Lung microvascular endothelial cell (primary cell): ENCODE data around the gene TBC1D30. TPM values are rescaled to one million over a fixed set of nuclear protein-coding genes. Genes with fewer than 3 reads are reported as not detected.
"Not testable (repeated sequence)": the region's sequence is repeated elsewhere in the genome, so short reads cannot be mapped to it uniquely, and the experiment has no call there.

Experiments
- DNase-seq, 2 donors: peaks; one replicate each; pipeline versions ENCODE4 v3.0.0 to v3.0.0-alpha.2; 2010; ENCODE audit warnings: low read depth in 2 of 2
- total RNA-seq: library from RNA; depleted of rRNA; stranded (reverse); fragments of >200 nt; gene quantifications from 2 replicates; pipeline ENCODE4 v1.2.1, GENCODE V29; 2014

Gene TBC1D30, protein sequence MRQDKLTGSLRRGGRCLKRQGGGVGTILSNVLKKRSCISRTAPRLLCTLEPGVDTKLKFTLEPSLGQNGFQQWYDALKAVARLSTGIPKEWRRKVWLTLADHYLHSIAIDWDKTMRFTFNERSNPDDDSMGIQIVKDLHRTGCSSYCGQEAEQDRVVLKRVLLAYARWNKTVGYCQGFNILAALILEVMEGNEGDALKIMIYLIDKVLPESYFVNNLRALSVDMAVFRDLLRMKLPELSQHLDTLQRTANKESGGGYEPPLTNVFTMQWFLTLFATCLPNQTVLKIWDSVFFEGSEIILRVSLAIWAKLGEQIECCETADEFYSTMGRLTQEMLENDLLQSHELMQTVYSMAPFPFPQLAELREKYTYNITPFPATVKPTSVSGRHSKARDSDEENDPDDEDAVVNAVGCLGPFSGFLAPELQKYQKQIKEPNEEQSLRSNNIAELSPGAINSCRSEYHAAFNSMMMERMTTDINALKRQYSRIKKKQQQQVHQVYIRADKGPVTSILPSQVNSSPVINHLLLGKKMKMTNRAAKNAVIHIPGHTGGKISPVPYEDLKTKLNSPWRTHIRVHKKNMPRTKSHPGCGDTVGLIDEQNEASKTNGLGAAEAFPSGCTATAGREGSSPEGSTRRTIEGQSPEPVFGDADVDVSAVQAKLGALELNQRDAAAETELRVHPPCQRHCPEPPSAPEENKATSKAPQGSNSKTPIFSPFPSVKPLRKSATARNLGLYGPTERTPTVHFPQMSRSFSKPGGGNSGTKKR
- total RNA-seq: 6.3 and 9.8 TPM in 2 replicates

DNA sequence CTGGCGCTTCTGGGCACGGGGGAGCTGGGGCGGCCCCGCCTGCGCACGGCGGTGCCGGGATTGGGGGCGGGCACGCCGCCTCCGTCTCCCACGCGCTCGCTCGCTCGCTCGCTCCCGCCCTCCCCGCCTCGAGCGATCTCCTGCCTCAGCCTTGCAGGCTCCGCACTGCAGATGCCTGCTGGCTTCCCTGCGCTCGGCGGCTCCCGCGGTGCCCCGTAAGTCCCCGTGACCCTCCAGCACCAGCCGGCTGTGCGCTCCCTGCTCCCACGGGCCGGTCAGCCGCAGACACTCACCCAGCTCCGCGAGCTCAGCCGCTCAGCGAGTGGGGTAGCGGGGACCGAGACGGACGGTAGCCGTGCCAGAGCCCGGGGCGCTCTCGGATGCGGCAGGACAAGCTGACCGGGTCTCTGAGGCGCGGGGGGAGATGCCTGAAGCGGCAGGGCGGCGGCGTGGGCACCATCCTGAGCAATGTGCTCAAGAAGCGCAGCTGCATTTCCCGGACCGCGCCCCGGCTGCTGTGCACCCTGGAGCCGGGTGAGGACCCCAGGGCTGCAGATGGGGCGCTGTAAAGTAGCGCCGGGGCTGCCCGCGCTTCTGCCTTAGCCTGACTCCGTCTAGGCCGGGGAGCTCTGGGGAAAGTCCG, at the start of gene TBC1D30:
TBC1D30 (plus strand) TSS at position 148 of the 643 bp plus-strand sequence; CDS start at position 381, 233 bp downstream.
- peak; percentile 37 to 53 for DNase-seq

DNA sequence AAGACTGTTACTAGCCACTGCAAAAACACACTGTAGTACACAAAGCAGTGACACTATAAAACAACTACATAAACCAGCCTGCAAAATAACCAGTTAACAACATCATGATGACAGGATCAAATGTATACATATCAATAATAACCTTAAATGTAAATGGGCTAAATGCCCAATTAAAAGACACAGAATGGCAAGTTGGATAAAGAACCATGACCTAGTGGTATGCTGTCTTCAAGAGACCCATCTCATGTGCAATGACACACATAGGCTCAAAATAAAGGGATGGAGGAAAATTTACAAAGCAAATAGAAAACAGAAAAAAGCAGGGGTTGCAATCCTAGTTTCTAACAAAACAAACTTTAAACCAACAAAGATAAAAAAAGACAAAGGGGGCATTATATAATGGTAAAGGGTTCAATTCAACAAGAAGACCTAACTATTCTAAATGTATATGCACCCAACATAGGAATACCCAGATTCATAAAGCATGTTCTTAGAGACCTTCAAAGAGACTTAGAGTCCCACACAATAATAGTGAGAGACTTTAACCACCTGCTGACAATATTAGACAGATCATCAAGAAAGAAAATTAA, 49.2 kb upstream of the TBC1D30 start:
- DNase-seq: not testable (repeated sequence)

DNA sequence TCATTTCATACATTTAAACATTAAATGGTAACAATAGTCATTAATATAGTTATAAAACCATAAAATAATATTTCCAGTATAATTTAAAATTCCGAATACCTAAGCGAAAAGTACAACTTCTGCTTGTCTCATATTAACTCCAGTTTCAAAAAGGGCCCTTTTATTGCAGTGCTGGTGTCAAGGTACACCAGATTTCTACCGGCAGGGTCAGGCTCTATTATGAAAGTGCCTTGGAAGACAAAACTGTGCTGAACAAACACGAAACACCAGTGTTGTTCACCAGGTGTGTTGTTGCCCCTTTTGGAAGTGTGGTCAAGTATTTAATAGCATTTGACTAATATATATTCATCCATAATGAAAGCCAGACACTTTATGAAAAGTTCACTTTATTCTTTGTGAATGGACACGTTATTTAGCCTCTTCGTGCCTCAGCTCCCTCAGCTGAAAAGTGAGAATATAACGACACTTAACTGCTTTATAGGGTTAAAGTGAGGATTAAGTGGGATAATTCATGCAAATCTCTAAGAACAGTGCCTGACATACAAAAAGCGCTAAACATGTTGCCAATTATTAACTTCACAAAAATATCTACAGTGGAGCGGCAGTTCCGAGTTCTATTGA, 45.0 kb upstream of the TBC1D30 start:
- no peak for DNase-seq

DNA sequence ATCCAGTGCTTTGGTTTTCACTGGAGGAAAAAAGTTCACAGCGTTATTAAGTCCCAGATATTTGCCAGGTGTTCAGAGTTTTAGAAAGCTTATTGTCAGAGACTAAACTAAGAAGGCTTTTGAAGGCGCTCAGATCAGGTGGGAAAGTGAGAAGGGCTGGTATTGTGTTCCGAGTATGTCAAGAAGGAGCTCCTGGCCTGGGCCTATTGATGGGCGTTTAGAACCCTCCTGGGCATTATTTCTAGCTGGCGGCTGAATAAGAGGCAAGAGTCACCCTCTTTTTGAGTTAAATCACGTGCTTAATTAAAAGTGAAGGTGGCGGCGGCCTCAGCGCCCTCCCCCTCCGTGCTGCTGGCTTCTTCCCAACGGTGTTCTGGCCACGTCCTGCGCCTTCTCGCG, 44.3 kb upstream of the TBC1D30 start:
- DNase-seq: no peak

DNA sequence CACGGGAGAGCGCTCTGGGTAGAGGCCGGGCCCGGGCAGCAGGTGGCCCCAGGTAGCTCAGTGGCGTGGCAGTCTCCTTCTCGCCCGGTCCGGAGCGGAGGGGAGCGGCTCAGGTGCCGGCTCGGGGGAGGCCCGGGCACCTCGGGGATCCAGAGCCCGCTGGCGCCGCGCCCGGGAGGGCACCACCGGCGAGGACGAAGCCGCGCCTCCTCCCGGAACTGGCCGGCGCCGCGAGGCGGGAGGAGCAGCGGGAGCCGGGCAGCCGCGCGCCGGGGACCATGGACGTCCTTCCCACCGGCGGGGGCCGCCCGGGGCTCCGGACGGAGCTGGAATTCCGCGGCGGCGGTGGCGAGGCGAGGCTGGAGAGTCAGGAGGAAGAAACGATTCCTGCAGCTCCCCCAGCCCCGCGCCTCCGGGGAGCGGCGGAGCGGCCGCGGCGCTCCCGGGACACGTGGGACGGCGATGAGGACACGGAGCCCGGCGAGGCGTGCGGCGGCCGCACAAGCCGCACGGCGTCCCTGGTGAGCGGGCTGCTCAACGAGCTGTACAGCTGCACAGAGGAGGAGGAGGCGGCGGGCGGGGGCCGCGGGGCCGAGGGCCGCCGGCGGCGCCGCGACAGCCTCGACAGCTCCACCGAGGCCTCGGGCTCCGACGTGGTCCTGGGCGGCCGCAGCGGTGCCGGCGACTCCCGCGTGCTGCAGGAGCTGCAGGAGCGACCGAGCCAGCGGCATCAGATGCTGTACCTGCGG, 43.7 kb upstream of the TBC1D30 start:
- peak; percentile 52 to 57 for DNase-seq

DNA sequence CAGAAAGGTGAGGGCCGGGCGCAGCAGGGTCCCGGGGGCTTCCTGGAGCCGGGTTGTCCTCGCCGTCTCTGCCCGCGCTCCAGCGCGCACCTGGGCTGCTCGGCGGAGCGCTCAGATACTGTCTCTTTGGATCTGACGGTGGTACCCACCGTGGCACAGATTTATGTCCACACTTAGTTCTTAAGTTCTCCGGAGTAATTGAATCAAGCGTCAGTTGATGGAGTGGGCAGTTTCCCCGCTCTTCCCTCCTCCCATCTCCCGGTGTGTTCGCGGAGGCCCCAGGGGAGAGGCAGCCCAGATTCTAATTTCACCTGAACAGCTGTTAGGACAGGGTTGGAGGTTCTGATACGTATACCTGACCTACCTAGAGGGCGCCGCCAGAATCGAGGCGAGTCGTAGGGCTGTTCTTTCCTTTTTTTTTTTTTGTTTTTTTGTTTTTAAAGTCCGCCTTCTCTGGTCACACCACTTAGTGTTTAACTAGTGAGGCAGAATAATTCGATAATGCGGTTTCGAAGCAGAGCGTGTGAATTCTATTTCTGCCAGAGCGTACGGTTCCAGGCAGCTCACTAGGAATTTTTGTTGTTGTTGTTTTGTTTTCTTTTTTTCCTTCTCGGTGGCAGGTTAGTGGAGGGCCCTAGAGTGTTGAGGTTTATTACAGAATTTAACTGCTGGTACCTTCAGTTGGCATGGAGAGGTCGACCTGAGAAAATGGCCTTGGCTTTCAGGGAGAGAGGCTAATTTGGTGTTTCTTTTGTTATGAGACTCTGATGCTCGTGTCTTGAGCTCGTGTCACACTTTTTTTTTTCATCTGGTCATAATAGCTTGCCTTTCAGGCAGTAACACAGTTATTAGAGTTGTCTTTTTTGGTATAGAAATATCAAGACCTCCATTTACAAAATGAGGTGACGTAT, 42.9 kb upstream of the TBC1D30 start:
- DNase-seq: peak; percentile 31 to 35

DNA sequence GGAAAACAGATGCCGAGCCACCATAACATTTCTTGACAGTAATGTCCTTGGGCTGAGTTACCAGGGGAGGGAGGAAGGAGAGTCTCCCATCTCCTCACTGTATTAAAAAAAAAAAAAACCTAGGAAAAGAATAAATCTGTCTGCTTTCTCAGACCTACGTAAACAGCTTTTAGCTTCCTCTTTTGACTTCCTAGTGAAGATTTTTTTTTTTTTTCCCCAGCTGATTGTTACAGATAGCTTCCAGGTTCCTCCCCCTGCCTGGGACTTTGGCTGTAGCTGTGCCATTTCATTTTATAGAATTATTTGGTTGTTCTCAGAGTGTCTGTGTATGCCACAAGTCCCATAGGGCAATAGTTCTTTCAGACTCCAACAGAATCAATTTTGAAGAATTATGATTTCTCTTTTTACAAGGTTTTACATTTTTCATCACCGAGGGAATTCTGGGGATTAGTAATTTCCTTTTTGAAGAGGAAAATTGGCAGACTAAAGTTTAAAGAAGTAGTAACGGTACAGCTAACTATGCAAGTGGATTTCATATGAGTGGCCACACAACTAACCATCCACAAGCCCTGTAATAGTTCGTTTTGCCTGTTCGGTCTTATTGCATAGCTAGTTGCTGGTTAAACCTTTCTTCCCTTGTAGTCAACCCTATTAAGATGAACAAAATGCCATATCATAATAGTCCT, 42.1 kb upstream of the TBC1D30 start:
- DNase-seq: peak; percentile 63 to 80

DNA sequence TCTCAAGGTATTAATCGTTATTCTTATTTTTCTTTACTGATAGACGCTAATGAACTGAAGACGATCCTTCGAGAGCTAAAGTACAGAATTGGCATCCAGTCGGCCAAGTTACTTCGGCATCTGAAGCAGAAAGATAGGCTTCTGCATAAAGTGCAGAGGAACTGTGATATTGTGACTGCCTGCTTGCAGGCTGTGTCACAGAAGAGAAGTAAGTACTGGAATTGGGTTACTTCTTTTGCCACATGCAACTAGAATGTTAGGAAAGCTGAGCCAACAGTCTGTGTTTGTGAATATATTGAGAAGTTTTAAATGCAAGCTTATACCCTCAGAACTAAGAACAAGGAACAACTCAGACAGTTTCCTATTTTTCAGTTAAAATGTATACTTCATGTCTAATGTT, 38.6 kb upstream of the TBC1D30 start:
- DNase-seq: no peak

DNA sequence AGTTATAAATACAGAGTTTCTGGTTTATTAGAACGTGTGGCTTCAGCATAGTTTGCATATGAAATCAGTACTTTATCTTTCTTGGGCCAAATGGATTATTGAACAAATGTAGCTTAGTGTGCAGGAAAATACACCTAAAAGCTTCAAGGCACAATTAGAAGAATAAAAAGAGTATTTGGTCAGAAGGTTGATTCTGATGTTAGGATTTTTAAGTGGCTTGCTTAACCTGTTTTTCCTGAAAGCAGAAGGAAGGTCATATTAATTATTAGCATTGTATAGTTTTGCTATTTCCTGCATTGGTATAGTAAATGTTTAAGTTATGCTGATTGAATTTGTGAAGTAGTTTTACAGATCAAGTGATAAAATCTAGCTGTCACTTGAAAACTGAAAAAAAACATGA, 34.3 kb upstream of the TBC1D30 start:
- no peak for DNase-seq

DNA sequence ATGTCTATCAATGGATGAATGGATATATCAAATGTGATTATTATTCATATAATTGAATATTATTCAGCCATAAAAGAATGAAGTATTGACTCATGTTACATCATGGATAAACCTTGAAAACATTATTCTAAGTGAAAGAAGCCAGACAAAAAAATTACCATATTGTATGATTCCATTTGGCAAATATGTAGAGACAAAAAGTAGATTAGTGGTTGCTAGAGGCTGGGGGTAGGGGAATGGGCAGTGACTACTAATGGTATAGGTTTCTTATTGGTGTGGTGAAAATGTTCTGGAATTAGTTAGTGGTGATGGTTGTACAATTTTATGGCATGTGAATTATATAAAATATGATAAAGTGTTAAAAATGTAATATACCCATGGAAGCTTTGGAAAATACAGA, 33.4 kb upstream of the TBC1D30 start:
- DNase-seq: no peak

DNA sequence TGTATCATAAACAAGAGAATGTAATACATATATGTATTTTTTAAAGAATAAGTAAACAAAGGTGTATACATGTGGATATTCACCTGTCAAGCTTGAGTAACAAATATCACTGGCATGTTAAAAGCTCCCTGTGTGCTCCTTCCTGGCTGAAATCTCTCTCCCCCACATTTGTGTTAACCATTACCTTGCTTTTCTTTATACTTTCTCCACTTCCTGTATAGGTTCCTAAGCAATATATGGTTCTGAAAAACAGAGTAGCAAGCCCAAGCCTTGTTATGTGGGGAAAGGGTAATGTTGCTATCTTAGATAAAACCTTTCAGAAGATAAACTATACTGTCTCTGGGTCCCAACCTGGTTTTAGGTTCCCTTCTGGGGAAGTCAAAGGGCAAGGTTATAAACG, 32.3 kb upstream of the TBC1D30 start:
- DNase-seq: no peak

DNA sequence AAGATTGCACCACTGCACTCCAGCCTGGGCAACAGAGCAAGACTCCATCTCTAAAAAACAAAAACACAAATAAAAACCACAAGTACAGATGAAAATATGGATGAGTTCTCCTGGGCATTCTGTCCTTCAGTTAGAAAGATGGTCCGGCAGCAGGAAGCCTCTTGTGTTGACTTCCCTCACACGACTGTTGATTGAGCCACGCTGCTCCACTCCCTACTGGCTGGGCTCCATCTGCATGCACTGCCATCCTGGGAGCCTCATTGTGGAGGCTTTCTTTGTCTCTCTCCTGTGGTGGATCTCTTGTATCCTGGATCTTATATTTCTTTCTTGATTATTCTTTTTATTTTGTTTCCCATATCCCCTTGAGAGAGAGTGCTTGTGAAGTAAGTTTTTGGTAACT, 30.8 kb upstream of the TBC1D30 start:
- DNase-seq: no peak

DNA sequence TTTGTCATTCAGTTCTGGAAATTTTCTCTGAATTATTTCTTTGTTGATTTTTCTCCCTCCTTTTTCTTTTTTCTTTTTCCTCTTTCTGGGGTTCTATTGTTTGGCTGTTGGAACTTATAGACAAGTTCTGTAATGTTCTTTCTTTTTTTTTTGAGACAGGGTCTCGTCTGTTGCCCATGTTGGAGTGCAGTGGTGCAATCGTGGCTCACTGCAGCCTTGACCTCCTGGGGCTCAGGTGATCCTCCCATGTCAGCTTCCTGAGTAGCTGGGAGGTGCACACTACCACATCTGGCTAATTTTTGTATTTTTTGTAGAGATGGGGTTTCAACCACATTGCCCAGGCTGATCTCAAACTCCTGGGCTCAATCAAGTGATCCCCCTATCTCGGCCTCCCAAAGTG, 30.1 kb upstream of the TBC1D30 start:
- DNase-seq: no peak

DNA sequence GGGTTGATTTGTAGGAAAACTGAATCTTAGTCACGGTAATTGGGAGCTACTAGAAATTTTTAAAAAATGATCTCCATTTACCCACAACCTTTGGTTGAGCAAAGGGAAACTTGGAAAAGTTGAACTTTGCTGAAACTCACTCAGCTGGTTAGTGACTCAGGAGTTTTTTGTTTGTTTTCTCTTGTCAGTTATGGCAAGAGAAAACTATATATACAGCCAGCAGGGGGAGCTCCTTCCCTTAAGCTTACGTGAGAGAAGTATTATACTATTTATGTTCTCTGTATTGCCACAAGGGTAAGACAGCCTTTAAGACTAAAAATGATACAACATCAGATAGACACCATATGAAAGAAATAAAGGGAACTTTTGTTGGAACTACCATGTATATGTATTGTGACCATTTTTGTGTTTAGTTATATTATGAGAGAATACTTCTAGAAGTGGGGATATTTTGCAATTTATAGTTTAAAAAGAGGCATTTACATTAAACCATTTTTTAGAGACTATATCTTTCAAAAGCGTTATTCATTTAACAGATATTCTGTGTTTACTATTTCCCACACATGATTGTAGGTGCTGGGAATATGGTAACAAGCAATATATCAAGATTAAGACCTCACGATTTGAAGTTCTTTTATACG, 28.1 kb upstream of the TBC1D30 start:
- peak; percentile 93 to 97 for DNase-seq

DNA sequence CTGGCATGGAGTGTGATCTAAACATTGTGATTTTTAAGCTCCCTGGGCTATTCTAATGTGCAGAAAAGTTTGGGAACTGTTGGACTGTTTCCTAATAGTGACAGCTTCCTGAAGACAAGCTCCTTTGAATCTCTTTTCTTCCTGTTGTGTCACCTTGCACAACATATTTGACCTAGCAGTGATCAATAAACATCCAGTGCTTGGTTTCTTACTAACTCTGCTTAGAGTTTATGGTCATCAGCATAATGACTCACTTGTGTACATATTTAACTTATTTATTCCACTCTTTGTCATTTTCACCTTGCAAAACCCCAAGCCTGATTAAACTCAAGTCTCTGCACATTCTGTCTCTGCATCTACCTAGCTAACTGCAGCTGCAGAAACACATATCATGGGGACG, 27.3 kb upstream of the TBC1D30 start:
- no peak for DNase-seq

DNA sequence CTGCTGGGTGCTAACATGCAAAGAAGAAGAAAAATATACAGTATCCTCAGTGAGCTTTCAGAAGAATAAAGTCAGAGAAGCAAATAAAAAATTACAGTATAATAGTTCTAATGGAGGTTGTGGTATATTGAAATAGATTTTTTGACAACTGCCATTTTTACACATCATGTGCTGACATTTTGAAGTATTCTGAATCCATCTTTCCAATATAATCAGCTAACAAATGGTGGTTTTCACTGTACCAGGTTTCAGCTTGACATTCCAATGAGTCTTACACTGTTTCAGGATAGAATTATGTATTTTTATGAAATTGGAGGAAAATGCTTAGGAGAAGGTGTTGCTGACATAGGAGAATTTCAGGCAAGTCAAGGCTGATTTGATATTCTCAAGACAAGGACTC, 26.3 kb upstream of the TBC1D30 start:
- DNase-seq: no peak

DNA sequence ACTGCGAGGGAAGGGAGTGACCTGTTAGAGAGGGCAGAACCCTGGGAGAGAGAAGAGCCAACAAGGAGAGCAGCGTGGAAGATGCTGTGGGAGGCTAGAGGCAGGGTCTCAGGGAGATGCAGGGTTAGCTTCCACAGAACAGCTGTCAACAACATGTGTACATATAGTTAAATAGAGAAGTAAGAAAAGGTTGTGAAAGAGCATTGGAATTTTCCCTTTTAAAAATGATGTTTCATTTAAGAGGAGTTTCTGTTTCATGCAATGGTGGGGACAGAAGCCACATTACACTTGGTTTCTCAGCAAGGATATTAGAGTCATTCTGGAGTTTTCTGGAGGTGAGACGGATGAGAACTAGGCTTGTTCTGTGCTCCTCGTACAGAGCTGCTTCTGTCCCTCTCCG, 23.8 kb upstream of the TBC1D30 start:
- DNase-seq: no peak

DNA sequence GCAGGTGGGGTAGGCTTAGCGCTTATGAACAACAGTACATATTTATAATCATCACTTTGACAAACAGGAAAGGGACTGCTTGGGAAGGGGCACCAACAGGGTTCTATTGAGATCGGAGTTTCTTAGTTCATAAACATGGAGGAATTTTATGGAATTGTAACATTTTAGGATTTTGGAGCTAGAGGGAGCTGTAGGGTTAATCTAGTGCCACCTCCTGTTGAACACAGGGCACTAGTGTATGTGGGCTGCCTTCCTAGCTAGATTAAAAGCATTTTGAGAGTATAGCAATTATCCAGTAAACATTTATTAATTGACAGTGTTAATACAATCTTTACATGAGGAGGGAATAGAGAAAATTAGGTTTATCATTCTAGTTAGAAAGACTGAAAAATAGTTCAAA, 23.1 kb upstream of the TBC1D30 start:
- DNase-seq: peak; percentile 40 to 42
